Measurements from ENCODE around the gene SLC16A2. TPM values are rescaled to one million over a fixed set of nuclear protein-coding genes. Genes with fewer than 3 reads are reported as not detected.

SLC16A2 gene
- total and polyA plus RNA-seq, 9 donors, result 18.9 to 56.0 (median 45.1) TPM

DNA sequence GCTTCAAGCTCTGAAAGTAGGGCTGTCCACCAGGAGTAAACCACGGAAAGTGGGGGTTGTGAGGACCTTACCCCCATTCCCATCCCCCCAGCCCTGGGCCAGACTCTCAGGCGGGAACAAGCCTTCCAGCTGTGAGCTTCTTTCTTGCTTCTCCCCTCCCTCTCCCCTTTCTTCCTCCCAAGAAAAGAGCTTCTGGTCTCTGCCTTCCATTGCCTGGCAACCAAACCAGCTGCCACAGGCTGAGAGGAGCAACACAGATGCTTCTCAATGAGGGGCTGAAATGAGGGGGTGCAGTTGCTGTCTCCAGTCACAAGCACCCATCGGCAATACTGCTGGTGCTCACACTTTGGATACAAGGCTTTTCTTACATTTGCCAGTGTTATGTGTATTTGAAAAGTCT, 72.5 kb downstream of the SLC16A2 start:
- Histone ChIP-seq H3K9me3 (replicated peaks; ENCODE audit: control insufficient read depth, low read depth, low read length) (no peaks in the 10 kb centered on the region), H3K4me1 (ENCODE audit: control insufficient read depth, insufficient read depth, low read length) (peaks cover 9% of the 10 kb centered on the region), H3K27ac (ENCODE audit: low read length) (no peak overlapping the region), H3K4me3 (ENCODE audit: low read length) (no peak overlapping the region), H3K27me3 (ENCODE audit: control insufficient read depth, insufficient read depth, low read length) (peaks cover 25% of the 10 kb centered on the region), H3K36me3 (ENCODE audit: control insufficient read depth, insufficient read depth, low read length) (no peaks in the 10 kb centered on the region)
- 100% methylated on average over 1 of the region's 3 CpGs for WGBS (ENCODE audit: insufficient coverage)
- no peak for DNase-seq

DNA sequence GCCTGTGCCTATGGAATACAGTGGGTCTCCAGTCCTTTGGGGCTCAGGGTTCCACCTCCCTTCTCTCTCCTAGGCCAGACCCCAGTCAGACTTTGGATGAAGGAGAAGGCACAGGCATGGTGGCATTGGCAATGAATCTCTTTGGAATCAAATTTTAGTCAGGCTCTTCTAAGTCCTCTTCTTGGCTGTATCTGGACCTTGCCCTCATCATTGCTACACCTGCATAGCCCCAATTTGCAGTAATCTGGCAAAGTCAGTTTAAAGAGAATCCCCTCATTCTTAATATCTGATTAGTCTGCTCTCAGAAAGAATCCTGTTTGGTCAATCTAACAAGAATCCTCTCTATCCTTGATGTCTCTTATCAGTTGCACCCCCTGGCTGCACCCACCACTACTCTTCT, 77.6 kb downstream of the SLC16A2 start:
- H3K36me3 ChIP-seq (ENCODE audit: control insufficient read depth, insufficient read depth, low read length), result no peaks in the 10 kb centered on the region
- no peak for DNase-seq
- peaks cover 16% of the 10 kb centered on the region for H3K27me3 ChIP-seq (ENCODE audit: control insufficient read depth, insufficient read depth, low read length)
- peaks cover 2% of the 10 kb centered on the region for H3K4me1 ChIP-seq (ENCODE audit: control insufficient read depth, insufficient read depth, low read length)
- H3K4me3 ChIP-seq (ENCODE audit: low read length), result no peak overlapping the region
- no peak overlapping the region for H3K27ac ChIP-seq (ENCODE audit: low read length)
- no peaks in the 10 kb centered on the region for H3K9me3 ChIP-seq (replicated peaks; ENCODE audit: control insufficient read depth, low read depth, low read length)

DNA sequence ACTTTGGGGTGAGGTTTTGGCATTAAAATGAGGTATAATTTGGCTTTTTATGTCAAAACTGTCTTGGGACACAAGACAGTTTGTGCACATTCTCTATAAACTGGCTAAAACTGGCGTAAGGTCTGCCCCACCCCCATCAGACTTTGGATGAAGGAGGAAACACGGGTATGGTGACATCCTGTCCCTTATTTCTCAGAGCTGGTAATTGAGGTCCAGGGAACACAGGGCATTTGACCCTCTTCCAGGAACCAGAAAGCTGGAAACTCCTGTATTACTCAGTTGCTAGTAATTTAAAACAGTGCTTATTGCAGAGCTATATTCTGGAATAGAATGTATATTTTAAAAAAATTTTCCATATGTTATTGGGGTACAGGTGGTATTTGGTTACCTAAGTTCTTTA, 78.8 kb downstream of the SLC16A2 start:
- H3K27me3 ChIP-seq (ENCODE audit: control insufficient read depth, insufficient read depth, low read length), result peaks cover 16% of the 10 kb centered on the region
- H3K27ac ChIP-seq (ENCODE audit: low read length), result no peak overlapping the region
- WGBS (ENCODE audit: insufficient coverage), result no CpG with 5 or more reads among the region's 2 CpGs
- no peaks in the 10 kb centered on the region for H3K36me3 ChIP-seq (ENCODE audit: control insufficient read depth, insufficient read depth, low read length)
- no peaks in the 10 kb centered on the region for H3K9me3 ChIP-seq (replicated peaks; ENCODE audit: control insufficient read depth, low read depth, low read length)
- H3K4me1 ChIP-seq (ENCODE audit: control insufficient read depth, insufficient read depth, low read length), result no peaks in the 10 kb centered on the region
- DNase-seq, result no peak
- H3K4me3 ChIP-seq (ENCODE audit: low read length), result no peak overlapping the region

DNA sequence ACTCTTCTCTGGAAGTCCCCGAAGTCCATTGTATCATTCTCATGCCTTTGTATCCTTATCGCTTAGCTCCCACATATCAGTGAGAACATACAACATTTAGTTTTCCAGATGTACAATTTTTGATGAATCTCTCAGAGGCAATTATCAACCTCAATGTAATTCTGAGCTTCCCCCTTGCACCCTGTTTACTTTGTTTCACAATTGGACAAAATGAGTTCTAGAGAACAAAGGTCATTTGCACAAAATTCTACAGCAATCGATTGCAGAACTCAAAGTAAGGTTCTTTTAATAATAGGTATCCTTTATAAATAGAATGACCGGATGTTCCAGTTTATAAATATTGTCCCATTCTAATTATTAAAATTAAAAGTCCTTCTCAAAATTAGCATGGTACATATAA, 79.3 kb downstream of the SLC16A2 start:
- no CpG with 5 or more reads among the region's 4 CpGs for WGBS (ENCODE audit: insufficient coverage)

DNA sequence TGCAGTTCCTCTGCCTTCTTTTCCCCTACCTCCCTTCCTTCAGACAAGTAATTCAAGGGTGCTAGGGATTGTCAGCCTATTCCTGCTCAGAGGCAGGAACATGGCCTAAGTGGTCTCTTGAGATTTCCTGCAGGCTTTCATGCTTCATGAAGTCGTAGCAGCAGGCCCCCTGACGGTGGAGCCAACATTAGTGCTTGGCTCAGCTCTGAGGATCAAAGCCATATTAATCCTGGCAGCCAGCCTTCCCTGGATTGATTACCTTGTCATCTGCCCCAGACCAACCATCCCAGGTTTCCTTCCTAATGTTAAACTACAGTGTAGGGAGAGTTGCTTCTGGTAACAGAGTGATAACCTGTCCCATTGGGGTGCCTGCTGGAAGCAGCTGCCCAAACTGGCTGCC, 84.1 kb downstream of the SLC16A2 start:
- H3K4me1 ChIP-seq (ENCODE audit: control insufficient read depth, insufficient read depth, low read length), result peaks cover 2% of the 10 kb centered on the region
- H3K27me3 ChIP-seq (ENCODE audit: control insufficient read depth, insufficient read depth, low read length), result peaks cover 14% of the 10 kb centered on the region
- H3K36me3 ChIP-seq (ENCODE audit: control insufficient read depth, insufficient read depth, low read length), result no peaks in the 10 kb centered on the region
- H3K27ac ChIP-seq (ENCODE audit: low read length), result no peak overlapping the region
- WGBS (ENCODE audit: insufficient coverage), result 0% methylated on average over 1 of the region's 2 CpGs
- no peak for DNase-seq
- no peaks in the 10 kb centered on the region for H3K9me3 ChIP-seq (replicated peaks; ENCODE audit: control insufficient read depth, low read depth, low read length)
- no peak overlapping the region for H3K4me3 ChIP-seq (ENCODE audit: low read length)

More for the DNA sequence above, 79.3 kb downstream of the SLC16A2 start:
- DNase-seq, result no peak
- Histone ChIP-seq H3K4me1 (ENCODE audit: control insufficient read depth, insufficient read depth, low read length) (peaks cover under 1% of the 10 kb centered on the region), H3K27ac (ENCODE audit: low read length) (no peak overlapping the region), H3K27me3 (ENCODE audit: control insufficient read depth, insufficient read depth, low read length) (peaks cover 18% of the 10 kb centered on the region), H3K4me3 (ENCODE audit: low read length) (no peak overlapping the region), H3K36me3 (ENCODE audit: control insufficient read depth, insufficient read depth, low read length) (no peaks in the 10 kb centered on the region), H3K9me3 (replicated peaks; ENCODE audit: control insufficient read depth, low read depth, low read length) (no peaks in the 10 kb centered on the region)

DNA sequence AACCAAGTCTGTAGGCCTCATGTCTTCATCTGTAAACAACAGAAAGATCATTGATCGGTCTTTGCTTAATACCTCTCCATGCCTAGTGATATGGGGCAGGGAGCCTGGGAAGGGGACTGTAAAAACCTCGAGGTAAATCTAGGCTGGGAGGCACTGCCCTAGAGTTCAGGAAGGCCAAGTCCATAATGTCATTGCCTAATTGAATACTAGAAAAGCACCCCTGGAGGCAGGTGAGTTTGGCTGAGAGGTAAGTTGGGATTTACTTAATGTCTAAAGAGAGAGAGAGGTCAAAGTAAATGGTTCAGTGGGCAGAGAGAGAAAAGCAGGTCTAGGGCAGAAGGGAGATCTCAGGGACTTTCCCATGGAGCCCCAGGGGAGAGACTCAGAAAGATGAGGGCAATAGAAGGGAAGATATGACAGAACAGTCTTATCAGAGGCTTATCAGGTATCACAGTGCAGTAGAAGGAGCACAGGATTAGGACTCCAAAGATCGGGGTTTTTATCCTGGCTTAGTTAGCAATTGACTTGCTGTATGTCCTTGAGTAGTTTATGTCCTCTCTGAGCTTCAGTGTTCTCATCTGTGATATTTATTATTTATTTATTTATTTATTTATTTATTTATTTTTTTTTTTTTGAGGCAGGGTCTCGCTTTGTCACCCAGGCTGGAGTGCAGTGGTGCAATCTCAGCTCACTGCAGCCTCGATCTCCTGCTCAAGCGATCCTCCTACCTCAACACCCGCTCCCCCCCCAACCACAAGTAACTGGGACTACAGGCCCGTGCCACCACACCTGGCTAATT, 85.2 kb downstream of the SLC16A2 start:
- WGBS (ENCODE audit: insufficient coverage), result 67% methylated on average over 1 of the region's 8 CpGs
- Histone ChIP-seq H3K4me3 (ENCODE audit: low read length) (no peak overlapping the region), H3K9me3 (replicated peaks; ENCODE audit: control insufficient read depth, low read depth, low read length) (no peaks in the 10 kb centered on the region), H3K36me3 (ENCODE audit: control insufficient read depth, insufficient read depth, low read length) (no peaks in the 10 kb centered on the region), H3K4me1 (ENCODE audit: control insufficient read depth, insufficient read depth, low read length) (peaks cover 2% of the 10 kb centered on the region), H3K27ac (ENCODE audit: low read length) (no peak overlapping the region), H3K27me3 (ENCODE audit: control insufficient read depth, insufficient read depth, low read length) (peaks cover 12% of the 10 kb centered on the region)
- DNase-seq, result no peak

DNA sequence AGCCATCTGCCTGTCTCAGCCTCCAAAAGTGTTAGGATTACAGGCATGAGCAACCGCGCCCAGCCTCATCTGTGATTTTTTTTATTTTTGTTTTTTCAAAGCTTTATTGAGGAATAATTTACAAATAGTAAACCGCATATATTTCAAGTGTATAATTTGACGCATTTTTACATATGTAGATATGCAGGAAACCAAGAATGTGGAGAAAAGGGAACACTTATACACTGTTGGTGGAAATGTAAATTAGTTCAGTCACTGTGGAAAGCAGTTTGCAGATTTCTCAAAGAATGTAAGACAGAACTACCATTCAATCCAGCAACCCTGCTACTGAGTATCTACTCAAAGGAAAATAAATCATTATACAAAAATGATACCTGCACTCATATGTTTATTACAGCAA, 85.9 kb downstream of the SLC16A2 start:
- Histone ChIP-seq H3K9me3 (replicated peaks; ENCODE audit: control insufficient read depth, low read depth, low read length) (no peaks in the 10 kb centered on the region), H3K4me3 (ENCODE audit: low read length) (no peak overlapping the region), H3K4me1 (ENCODE audit: control insufficient read depth, insufficient read depth, low read length) (peaks cover 2% of the 10 kb centered on the region), H3K36me3 (ENCODE audit: control insufficient read depth, insufficient read depth, low read length) (no peaks in the 10 kb centered on the region), H3K27me3 (ENCODE audit: control insufficient read depth, insufficient read depth, low read length) (peaks cover 11% of the 10 kb centered on the region), H3K27ac (ENCODE audit: low read length) (no peak overlapping the region)
- no CpG with 5 or more reads among the region's 4 CpGs for WGBS (ENCODE audit: insufficient coverage)
- no peak for DNase-seq

DNA sequence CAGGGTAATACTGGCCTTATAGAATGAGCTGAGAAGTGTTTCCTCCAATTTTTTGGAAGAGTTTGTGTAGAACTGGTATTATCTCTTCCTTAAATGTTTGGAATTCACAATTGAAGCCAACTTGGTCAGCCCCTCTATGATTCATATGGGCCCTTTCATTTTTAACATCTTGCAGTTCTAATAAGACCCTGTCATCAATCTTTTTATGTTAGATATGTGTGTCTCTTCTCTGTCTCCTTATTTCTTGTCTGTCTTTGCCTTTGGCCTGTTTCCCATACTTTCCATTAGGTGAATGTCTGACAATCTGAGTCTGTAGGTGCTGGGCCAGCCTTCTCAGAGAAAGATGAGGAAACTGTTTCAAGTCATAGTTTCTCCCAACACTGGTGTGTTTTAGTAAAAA, 88.7 kb downstream of the SLC16A2 start:
- Histone ChIP-seq H3K4me1 (ENCODE audit: control insufficient read depth, insufficient read depth, low read length) (peaks cover 2% of the 10 kb centered on the region), H3K9me3 (replicated peaks; ENCODE audit: control insufficient read depth, low read depth, low read length) (no peaks in the 10 kb centered on the region), H3K36me3 (ENCODE audit: control insufficient read depth, insufficient read depth, low read length) (no peaks in the 10 kb centered on the region), H3K27ac (ENCODE audit: low read length) (no peak overlapping the region), H3K27me3 (ENCODE audit: control insufficient read depth, insufficient read depth, low read length) (peaks cover 18% of the 10 kb centered on the region), H3K4me3 (ENCODE audit: low read length) (no peak overlapping the region)
- DNase-seq, result no peak

DNA sequence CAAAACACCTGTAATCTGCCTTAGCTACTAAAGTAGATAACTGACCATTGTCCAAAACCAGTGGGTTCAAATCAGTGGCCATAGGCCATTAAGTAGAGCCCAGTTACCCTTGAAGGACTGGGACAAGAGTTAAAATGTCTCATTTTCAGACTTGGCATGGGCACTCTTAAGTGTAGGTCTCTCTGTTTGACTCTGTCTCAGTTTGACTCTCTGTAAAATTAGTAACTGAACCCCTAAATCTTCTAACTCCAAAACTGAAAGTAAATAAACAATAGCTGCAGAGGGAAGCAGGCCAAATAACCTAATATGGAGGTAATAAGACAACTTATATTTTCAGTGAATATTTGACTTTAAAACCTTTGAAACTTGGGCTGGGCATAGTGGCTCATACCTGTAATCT, 89.1 kb downstream of the SLC16A2 start:
- Histone ChIP-seq H3K27me3 (ENCODE audit: control insufficient read depth, insufficient read depth, low read length) (peaks cover 16% of the 10 kb centered on the region), H3K4me1 (ENCODE audit: control insufficient read depth, insufficient read depth, low read length) (peaks cover 2% of the 10 kb centered on the region), H3K9me3 (replicated peaks; ENCODE audit: control insufficient read depth, low read depth, low read length) (no peaks in the 10 kb centered on the region), H3K27ac (ENCODE audit: low read length) (no peak overlapping the region), H3K36me3 (ENCODE audit: control insufficient read depth, insufficient read depth, low read length) (no peaks in the 10 kb centered on the region), H3K4me3 (ENCODE audit: low read length) (no peak overlapping the region)
- no peak for DNase-seq

DNA sequence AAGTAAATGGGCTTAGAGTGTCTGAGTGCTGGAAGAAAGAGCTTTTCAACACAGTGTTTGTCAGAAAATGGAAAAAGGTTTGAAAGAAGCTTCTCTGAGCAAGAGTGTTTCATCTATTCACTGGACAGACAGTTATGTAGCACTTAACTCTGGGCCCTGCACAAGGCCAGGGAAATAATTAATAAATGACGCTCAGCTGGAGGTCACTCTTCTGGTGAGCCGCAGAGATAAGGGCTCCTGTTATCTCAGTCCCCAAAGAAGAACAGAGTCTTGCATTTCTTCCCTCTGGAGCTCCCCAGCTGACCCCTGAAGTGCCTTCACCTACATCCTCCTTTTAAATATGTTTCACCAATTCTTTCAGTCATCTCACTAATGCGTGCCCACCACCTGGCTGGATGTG, 90.4 kb downstream of the SLC16A2 start:
- H3K4me3 ChIP-seq (ENCODE audit: low read length), result no peak overlapping the region
- H3K36me3 ChIP-seq (ENCODE audit: control insufficient read depth, insufficient read depth, low read length), result no peaks in the 10 kb centered on the region
- WGBS (ENCODE audit: insufficient coverage), result 88% methylated on average over 3 of the region's 3 CpGs
- H3K27ac ChIP-seq (ENCODE audit: low read length), result no peak overlapping the region
- no peaks in the 10 kb centered on the region for H3K9me3 ChIP-seq (replicated peaks; ENCODE audit: control insufficient read depth, low read depth, low read length)
- no peak for DNase-seq
- H3K27me3 ChIP-seq (ENCODE audit: control insufficient read depth, insufficient read depth, low read length), result peaks cover 7% of the 10 kb centered on the region
- no peaks in the 10 kb centered on the region for H3K4me1 ChIP-seq (ENCODE audit: control insufficient read depth, insufficient read depth, low read length)

DNA sequence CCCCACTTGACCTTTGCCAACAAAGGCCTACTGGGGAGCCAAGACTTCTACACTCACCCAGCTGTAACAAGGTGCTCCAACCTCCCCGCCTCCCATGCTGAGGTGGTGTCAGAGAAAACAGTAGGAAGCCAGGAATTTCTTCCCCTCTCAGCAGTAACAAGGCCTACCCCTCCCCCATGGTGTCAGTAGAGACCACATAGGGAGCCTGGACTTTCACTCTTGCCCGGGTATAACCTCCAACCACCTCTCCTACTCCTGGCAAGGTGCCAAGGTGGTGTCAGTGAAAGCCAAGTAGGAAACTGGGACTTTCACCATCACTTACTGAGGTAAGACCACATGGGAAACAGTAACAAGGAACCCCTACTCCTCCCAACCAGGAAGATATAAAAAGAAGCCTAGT, 93.1 kb downstream of the SLC16A2 start:
- Histone ChIP-seq H3K9me3 (replicated peaks; ENCODE audit: control insufficient read depth, low read depth, low read length) (no peaks in the 10 kb centered on the region), H3K36me3 (ENCODE audit: control insufficient read depth, insufficient read depth, low read length) (no peaks in the 10 kb centered on the region), H3K4me3 (ENCODE audit: low read length) (no peak overlapping the region), H3K27me3 (ENCODE audit: control insufficient read depth, insufficient read depth, low read length) (peaks cover 7% of the 10 kb centered on the region), H3K27ac (ENCODE audit: low read length) (no peak overlapping the region), H3K4me1 (ENCODE audit: control insufficient read depth, insufficient read depth, low read length) (no peaks in the 10 kb centered on the region)
- WGBS (ENCODE audit: insufficient coverage), result 40% methylated on average over 1 of the region's 2 CpGs
- DNase-seq, result no peak
